ENCODE measurements around the gene SLC35G2. TPM values are rescaled to one million over a fixed set of nuclear protein-coding genes. Genes with fewer than 3 reads are reported as not detected.
"Not testable (repeated sequence)": the region's sequence is repeated elsewhere in the genome, so short reads cannot be mapped to it uniquely, and the experiment has no call there.

Gene SLC35G2
- total RNA-seq, 1 donor, result 10.8 TPM

DNA sequence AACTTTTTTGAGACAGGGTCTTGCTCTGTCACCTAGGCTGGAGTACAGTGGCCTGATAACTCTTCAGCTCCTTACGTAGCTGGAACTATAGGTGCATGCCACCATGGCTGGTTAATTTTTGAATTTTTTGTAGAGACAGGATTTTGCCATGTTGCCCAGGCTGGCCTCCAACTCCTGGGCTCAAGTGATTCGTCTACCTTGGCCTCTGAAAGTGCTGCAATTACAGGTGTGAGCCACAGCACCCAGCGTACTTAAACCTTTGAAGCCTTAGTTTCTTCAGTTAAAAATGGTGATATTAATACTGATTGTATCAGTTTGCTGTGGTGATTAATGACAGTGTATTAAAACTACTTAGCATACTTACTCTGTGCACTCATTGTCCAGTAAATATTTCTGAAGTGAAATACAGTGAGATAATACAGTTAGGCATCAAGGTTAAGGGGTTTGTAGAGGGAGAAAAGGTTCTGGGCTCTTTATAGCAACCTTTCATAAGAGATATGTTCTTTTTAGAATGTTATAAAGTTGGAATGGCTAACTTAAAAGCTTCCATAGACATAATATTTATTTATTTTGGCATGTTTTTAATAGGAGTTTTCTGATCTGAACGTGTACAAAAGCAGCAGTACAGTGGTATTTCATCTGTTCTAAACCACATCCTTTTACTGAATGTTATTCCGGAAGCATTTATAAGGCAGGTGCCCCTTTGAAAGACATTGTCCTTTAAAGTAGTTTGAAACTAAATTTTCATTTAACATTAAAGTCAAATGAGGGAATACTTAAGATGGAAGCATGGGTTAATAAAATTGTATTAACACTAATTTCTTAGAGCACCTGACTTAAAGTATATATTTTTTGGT is 66.7 kb downstream of the SLC35G2 start:
- peak in 1 of 3 donors; percentile 42 for DNase-seq (ENCODE audit: low read depth in 2 of 3, low spot score in 2 of 3)

DNA sequence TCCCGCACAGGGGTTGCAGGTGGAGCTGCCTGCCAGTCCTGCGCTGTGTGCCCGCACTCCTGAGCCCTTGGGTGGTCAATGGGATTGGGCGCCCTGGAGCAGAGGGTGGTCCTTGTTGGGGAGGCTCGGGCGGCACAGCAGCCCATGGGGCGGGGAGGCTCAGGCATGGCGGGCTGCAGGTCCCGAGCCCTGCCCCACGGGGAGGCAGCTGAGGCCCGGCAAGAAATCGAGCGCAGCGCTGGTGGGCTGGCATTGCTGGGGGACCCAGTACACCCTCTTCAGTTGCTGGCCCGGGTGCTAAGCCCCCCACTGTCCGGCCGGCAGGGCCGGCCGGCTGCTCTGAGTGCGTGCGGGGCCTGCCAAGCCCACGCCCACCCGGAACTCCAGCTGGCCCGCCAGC is 71.0 kb downstream of the SLC35G2 start:
- no peak for DNase-seq (ENCODE audit: low read depth in 2 of 3, low spot score in 2 of 3)

DNA sequence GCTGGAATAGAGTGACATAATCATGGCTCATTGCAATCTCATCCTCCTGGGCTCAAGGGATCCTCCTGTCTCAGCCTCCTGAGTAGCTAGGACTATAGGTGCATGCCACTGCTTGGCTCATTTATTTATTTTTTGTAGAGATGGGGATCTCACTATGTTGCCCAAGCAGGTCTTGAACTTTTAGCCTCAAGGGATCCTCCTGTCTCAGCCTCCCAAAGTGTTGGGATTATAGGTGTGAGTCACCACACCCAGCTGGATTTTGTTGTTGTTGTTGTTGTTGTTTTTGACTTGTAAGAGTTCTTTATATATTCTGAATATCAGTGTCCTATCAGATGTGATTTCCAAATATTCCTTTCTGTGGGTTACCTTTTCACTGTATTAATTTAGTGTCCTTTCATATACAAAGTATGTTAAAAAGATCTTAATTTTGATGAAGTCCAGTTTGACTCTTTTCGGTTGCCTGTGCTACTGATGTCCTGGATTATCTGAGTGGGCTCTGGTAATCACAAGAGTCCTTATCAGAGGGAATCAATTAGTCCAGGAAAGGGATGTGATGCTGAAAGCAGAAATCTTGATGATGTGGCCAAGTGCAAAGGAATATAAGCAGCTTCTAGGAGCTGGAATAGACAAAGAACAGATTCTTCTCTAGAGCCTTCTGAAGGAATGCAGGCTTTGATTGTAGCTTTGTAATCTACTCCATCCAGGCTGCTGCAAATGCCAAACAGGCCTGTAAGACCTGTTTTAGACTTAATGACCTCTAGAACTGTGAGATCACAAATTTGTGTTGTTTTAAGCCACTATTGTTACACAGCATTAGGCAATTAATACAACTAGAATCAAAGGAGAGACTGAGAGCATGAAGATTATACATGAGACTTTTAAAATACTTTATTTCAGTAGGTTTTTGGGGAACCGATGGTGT is 73.3 kb downstream of the SLC35G2 start:
- DNase-seq (ENCODE audit: low read depth in 2 of 3, low spot score in 2 of 3), result no peak

DNA sequence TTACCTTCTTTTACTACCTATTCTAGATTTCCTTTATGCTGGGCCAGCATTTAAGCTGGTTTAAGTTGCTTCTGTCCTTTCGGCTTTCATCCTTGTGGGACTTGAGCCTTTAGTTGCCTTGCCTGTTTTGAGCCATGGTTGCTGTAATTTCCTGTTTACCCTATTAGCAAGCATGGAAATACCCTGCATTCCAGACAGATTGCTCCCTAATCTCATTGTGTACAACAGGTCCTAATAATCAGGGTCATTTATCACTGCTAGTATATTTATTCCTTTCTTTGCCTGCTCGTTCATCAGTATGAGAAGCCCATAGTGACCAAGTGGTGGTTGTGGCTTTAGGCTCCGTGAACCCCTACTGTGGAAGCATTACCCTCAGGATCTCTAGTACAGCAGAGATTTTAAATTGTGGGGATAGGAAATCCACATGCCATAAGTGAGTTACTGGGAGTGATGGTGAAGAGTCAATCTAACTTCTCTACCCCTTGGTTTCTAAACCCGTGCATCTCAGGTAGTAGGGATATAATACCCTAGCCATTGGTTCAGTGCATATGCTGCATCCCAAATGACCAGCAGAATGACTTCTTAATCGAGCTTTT is 75.0 kb downstream of the SLC35G2 start:
- no peak for DNase-seq (ENCODE audit: low read depth in 2 of 3, low spot score in 2 of 3)

DNA sequence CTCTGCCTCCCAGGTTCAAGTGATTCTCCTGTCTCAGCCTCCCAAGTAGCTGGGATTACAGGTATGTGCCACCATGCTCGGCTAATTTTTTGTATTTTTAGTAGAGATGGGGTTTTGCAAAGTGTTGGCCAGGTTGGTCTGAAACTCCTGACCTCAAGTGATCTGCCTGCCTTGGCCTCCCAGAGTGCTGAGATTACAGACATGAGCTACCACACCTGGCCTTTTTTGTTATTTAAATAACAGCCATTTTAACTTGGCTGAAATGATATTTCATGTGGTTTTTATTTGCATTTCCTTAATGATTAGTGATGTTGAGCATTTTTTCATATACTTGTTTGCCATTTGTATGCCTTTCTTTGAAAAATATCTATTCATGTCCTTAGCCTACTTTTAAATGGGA is 78.2 kb downstream of the SLC35G2 start:
- DNase-seq (ENCODE audit: low read depth in 2 of 3, low spot score in 2 of 3), result not testable (repeated sequence)

DNA sequence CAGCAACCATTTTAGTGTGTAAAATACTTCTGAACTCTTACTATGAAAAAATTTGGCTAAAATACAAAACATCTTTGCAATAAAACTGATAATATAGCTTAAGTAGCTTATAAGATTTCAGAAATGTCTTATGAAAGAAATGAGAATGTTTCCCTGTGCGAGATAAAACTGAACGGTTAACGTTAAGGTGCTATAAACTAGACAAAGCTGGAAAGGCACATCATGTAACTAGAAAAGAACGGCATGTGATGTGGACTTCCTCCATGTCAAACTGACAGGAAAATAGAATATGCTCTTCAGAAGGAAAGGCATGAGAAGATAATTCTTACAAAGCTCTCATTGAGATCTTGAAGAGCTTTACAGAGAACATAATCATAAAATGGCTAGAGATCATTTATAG is 79.6 kb downstream of the SLC35G2 start:
- DNase-seq (ENCODE audit: low read depth in 2 of 3, low spot score in 2 of 3), result no peak

DNA sequence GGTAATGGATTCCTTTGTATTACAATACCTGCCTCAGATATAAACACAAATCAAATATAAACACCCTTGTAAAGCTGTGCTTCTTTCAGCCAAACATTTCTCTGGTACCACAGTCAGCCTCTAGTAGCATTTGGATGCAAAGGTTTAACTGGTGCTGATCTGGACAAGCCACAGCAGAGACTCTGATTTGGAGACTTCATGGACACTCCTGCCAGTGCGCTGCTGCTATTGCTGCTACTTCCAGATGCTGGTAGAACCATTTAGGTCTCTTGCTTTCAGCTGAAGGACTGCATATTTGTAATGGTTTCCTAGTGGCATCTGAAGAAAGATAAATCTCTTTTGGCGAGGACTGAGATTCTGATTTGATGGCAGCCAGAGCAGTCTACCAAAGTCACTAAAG is 80.0 kb downstream of the SLC35G2 start:
- DNase-seq (ENCODE audit: low read depth in 2 of 3, low spot score in 2 of 3), result no peak

DNA sequence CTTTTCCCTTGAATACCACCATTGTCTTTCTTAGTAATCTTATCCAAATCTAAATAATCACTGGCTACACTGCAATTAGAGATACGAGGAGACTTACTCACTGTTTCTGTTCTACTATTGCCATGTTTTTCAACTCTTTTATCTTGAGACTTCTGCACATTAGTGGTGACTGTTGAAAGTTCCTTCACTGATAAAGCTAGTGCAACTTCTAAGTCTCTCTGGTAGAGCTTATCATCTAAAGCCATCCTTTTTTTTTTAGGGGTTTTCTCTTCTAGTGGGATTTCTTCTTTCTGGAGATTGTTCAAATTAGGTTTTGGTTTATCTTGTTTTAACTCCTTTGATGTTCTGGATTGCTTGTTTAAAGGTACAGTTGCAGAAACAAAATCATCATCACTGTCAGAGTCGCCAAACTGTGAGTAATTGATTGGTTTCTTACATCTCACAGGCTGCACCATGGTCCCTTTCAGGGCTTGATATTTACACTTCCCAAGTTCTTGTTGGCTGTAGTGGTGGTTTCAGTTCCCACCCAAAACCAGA is 80.8 kb downstream of the SLC35G2 start:
- DNase-seq (ENCODE audit: low read depth in 2 of 3, low spot score in 2 of 3), result peak in 1 of 3 donors; percentile 50

DNA sequence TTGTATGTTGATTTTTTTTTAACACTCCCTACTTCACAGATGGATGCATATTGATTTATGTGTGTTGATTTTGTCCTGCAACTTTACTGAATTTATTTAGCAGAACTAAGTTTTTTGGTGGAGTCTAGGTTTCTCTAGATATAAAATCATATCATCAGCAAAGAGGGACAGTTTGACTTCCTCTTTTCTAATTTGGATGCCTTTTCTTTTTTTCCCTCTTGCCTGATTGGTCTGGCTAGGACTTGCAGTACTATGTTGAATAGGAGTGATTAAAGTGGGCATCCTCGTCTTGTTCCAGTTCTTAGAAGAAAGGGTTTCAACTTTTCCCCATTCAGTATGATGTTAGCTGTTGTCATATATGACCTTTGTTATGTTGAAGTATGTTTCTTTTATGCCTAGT is 81.8 kb downstream of the SLC35G2 start:
- peak in 1 of 3 donors; percentile 58 for DNase-seq (ENCODE audit: low read depth in 2 of 3, low spot score in 2 of 3)

DNA sequence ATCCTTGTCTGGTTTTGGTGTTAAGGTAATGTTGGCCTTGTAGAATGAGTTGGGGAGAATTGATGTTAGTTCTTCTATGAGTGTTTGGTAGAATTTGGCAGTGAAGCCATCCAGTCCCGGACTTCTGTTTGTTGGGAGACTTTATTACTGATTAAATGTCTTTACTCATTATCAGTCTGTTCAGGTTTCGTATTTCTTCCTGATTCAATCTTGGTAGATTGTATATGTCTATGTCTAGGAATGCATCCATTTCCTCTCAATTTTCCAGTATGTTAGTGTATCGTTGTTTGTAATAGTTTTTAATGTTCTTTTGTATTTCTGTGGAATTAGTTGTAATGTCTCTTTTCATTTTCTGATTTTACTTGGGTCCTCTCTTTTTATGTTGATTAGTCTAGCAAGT is 82.5 kb downstream of the SLC35G2 start:
- no peak for DNase-seq (ENCODE audit: low read depth in 2 of 3, low spot score in 2 of 3)

DNA sequence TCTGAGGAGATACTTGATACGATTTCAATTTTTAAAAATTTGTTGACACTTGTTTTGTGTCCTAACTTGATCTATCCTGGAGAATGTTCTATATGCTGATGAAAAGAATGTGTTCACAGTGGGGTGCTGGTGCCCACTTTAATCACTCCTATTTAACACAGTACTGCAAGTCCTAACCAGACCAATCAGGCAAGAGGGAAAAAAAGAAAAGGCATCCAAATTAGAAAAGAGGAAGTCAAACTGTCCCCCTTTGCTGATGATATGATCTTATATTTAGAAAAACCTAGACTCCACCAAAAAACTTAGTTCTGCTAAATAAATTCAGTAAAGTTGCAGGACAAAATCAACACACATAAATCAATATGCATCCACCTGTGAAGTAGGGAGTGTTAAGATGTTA is 83.6 kb downstream of the SLC35G2 start:
- DNase-seq (ENCODE audit: low read depth in 2 of 3, low spot score in 2 of 3), result peak in 1 of 3 donors; percentile 60

DNA sequence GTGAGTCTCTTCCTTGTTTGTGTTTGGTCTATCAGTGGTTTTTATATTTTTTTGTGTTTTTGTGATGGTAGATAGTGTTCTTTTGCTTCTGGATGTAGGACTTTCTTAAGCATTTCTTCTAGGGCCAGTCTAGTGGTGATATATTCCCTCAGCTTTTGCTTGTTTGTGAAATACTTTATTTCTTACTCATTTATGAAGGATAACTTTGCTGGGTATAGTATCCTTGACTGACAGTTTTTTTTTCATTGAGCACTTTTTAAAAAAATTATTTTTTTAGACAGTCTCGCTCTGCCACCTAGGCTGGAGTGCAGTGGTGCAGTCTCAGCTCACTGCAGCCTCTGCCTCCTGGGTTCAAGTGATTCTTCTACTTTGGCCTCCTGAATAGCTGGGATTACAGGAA is 85.0 kb downstream of the SLC35G2 start:
- no peak for DNase-seq (ENCODE audit: low read depth in 2 of 3, low spot score in 2 of 3)

DNA sequence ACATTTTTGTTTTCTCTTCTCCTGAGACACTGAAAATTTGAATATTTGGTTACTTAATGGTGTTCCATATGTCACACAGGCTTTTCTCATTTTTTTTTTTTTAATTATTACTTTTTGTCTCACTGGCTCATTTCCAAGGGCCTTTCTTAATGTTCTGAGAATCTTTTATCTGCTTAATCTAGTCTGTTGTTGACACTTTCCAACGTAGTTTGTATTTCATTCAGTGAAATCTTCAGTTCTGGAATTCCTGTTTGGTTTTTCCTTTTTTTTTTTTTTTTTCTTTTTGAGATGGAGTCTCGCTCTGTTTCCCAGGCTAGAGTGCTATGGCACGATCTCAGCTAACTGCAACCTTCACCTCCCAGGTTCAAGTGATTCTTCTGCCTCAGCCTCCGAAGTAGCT is 85.8 kb downstream of the SLC35G2 start:
- DNase-seq (ENCODE audit: low read depth in 2 of 3, low spot score in 2 of 3), result no peak

Other genes starting within 250 kb of the SLC35G2 start
- 12.4 TPM for gene STAG1, start 66.7 kb upstream of the SLC35G2 start, total RNA-seq
- gene NCK1, start 43.1 kb downstream of the SLC35G2 start, total RNA-seq, result 19.7 TPM
- 0.54 TPM for gene IL20RB, start 138.9 kb downstream of the SLC35G2 start, total RNA-seq

All from hematopoietic multipotent progenitor cell (in vitro differentiated cells).